Measurements from ENCODE around the gene FASTK.

GRCh38 chr7:151114151-151115090 is 33.8 kb upstream of the FASTK start:
- TF ChIP-seq CTCF (IDR thresholded peaks at IDR 0.05) (no peak), POLR2A (IDR thresholded peaks at IDR 0.05) (no peak)

Data from testis (tissue), 2 donors.